Small intestine (tissue), 7 donors: ENCODE data around the gene LRRN3. TPM values are rescaled to one million over a fixed set of nuclear protein-coding genes. Genes with fewer than 3 reads are reported as not detected.

ENCODE experiments used
- DNase-seq, 2 donors: peaks; one replicate each; pipeline versions ENCODE4 v3.0.0 to v3.0.0-alpha.2; 2013
- FAIRE-seq: peaks from 2 replicates; lab custom pipeline; 2012; peaks lifted over from hg19 to GRCh38; lab: Jason Lieb, UNC
- H3K27ac ChIP-seq, 3 donors: one replicate each; pipeline ENCODE4 v1.5.1; 2013; ENCODE audit warnings: low read length in 2 of 3, mild to moderate bottlenecking in 2 of 3, control low read depth in 1 of 3, inconsistent platforms in 1 of 3, low read depth in 1 of 3, moderate library complexity in 1 of 3
- H3K27me3 ChIP-seq, 3 donors: one replicate each; pipeline ENCODE4 v1.6.1; 2013; ENCODE audit warnings: low read length in 3 of 3, inconsistent platforms in 1 of 3; ENCODE audit not compliant: control insufficient read depth in 3 of 3, insufficient read depth in 3 of 3
- H3K36me3 ChIP-seq, 3 donors: one replicate each; pipeline ENCODE4 v1.6.1; 2013; ENCODE audit warnings: low read length in 3 of 3, inconsistent platforms in 1 of 3, low read depth in 1 of 3, mild to moderate bottlenecking in 1 of 3, moderate library complexity in 1 of 3; ENCODE audit not compliant: control insufficient read depth in 3 of 3, insufficient read depth in 2 of 3
- H3K4me1 ChIP-seq, 3 donors: one replicate each; pipeline ENCODE4 v1.6.1; 2013; ENCODE audit warnings: low read length in 2 of 3, inconsistent platforms in 1 of 3, low read depth in 1 of 3, mild to moderate bottlenecking in 1 of 3, moderate library complexity in 1 of 3; ENCODE audit not compliant: control insufficient read depth in 3 of 3, insufficient read depth in 2 of 3
- H3K4me3 ChIP-seq, 3 donors: one replicate each; pipeline ENCODE4 v1.5.1; 2013; ENCODE audit warnings: low read length in 3 of 3, control low read depth in 1 of 3, inconsistent platforms in 1 of 3, low read depth in 1 of 3, mild to moderate bottlenecking in 1 of 3, moderate library complexity in 1 of 3
- H3K9me3 ChIP-seq, 2 donors: one replicate each; pipeline ENCODE4 v1.6.1; 2013; ENCODE audit warnings: low read depth in 1 of 2, low read length in 1 of 2; ENCODE audit not compliant: control insufficient read depth in 2 of 2, insufficient read depth in 1 of 2
- WGBS, 3 donors: extraction: QIAGEN DNeasy Blood & Tissue Kit; methylation state at CpG; one replicate each; pipeline ENCODE4 v1.1.7; 2013; 5-methylcytosine and 5-hydroxymethylcytosine counted together
- polyA plus RNA-seq, 4 donors: library from polyadenylated mRNA; stranded (reverse) in 3 of 4; unstranded in 1 of 4; fragments of 200-250 nt in 3 of 4; fragments of 120-200 nt in 1 of 4; gene quantifications; one replicate each; pipeline versions ENCODE4 v1.2.1 to v1.2.3, GENCODE V29; 2013
- donor health status: healthy with polysubstance abuse.
- donor health status: control.
- donor health status: control.
- donor health status: Bipolar disorder and iron deficiency.
- donor health status: healthy.

LRRN3 gene
- polyA plus RNA-seq, 4 donors, result 0.27 to 2.0 (median 0.72) TPM; not detected in 1

GRCh38 chr7:111172564-111173257, 81.8 kb downstream of the LRRN3 start:
- no peaks in the 10 kb centered on the region for H3K27me3 ChIP-seq
- no peaks in the 10 kb centered on the region for H3K4me1 ChIP-seq
- DNase-seq (no peak), FAIRE-seq (no peak)
- WGBS, 3 donors, result 92 to 94% (median 94%) methylated on average over 2 of the region's 2 CpGs
- no peak overlapping the region for H3K4me3 ChIP-seq
- H3K36me3 ChIP-seq, result no peaks in the 10 kb centered on the region
- no peaks in the 10 kb centered on the region for H3K9me3 ChIP-seq
- no peak overlapping the region for H3K27ac ChIP-seq

- FAIRE-seq (no peak), DNase-seq (no peak)
- no peak overlapping the region for H3K27ac ChIP-seq
- H3K36me3 ChIP-seq, result no peaks in the 10 kb centered on the region
- no peaks in the 10 kb centered on the region for H3K9me3 ChIP-seq
- no peaks in the 10 kb centered on the region for H3K27me3 ChIP-seq
- H3K4me1 ChIP-seq, result no peaks in the 10 kb centered on the region
- no peak overlapping the region for H3K4me3 ChIP-seq
- 77 to 87% (median 87%) methylated on average over 2 of the region's 2 CpGs for WGBS, 3 donors
Measured at GRCh38 chr7:111173528-111173927, 82.6 kb downstream of the LRRN3 start.

GRCh38 chr7:111173990-111174389, 83.1 kb downstream of the LRRN3 start:
- DNase-seq, result no peak
- Histone ChIP-seq H3K4me1 (no peaks in the 10 kb centered on the region), H3K27me3 (no peaks in the 10 kb centered on the region), H3K9me3 (no peaks in the 10 kb centered on the region), H3K4me3 (no peak overlapping the region), H3K36me3 (no peaks in the 10 kb centered on the region), H3K27ac (no peak overlapping the region)
- no peak for FAIRE-seq
- 82 to 88% (median 83%) methylated on average over 2 of the region's 2 CpGs for WGBS, 3 donors

- DNase-seq, result no peak
- no peak for FAIRE-seq
- H3K27me3 ChIP-seq, result no peaks in the 10 kb centered on the region
- H3K4me3 ChIP-seq, result no peak overlapping the region
- 72 to 77% (median 76%) methylated on average over 3 of the region's 3 CpGs for WGBS, 3 donors
- peaks cover 0 to 3% of the 10 kb centered on the region in 2 donors for H3K9me3 ChIP-seq
- H3K27ac ChIP-seq, result no peak overlapping the region
- no peaks in the 10 kb centered on the region for H3K36me3 ChIP-seq
- no peaks in the 10 kb centered on the region for H3K4me1 ChIP-seq
Measured at GRCh38 chr7:111174510-111174909, 83.6 kb downstream of the LRRN3 start.
